DND-41 (cell line): ENCODE results near the gene MUC15.

Experiments
- EZH2 ChIP-seq: IDR thresholded peaks from 3 replicates; pipeline ENCODE4 v1.6.1; 2012; ENCODE audit warnings: borderline replicate concordance, low read depth, mild to moderate bottlenecking, moderate library complexity, low read length, inconsistent platforms; ENCODE audit not compliant: severe bottlenecking
- TF ChIP-seq, protein P1 (sequence below): IDR thresholded peaks from 2 replicates; pipeline ENCODE4 v1.5.1; 2012; ENCODE audit warnings: borderline replicate concordance, low read length, moderate library complexity, mild to moderate bottlenecking; ENCODE audit not compliant: poor library complexity, severe bottlenecking; ENCODE audit errors: extremely low read depth

DNA sequence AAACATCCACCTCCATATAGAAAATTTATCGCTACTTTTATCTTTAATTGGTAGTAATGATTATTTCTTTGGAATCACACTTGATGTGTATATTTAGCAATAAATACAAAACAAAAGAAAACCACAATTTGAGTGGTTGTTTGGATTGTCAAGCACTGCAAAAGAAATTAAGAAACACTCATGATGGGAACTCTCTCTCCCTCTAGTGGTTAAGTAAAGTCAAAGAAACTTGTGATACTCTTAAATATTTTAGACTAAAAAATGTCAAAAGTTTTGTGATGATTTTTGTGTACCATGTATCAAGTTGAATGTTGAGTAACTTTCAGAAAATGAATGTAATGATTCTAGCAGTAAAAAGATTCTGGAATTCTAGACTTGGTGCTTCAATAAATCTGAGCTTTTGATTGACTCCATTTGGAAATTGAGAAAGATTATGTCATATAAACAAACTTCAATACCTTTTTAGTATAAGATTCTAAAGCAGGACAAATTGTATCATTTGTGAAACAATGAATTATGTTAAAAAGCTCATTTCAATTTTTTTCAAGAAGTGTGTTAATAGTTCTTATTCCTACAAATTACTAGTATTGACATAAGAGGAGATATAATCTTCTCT lies 20.8 kb downstream of the MUC15 start:
- TF ChIP-seq, protein P1, sequence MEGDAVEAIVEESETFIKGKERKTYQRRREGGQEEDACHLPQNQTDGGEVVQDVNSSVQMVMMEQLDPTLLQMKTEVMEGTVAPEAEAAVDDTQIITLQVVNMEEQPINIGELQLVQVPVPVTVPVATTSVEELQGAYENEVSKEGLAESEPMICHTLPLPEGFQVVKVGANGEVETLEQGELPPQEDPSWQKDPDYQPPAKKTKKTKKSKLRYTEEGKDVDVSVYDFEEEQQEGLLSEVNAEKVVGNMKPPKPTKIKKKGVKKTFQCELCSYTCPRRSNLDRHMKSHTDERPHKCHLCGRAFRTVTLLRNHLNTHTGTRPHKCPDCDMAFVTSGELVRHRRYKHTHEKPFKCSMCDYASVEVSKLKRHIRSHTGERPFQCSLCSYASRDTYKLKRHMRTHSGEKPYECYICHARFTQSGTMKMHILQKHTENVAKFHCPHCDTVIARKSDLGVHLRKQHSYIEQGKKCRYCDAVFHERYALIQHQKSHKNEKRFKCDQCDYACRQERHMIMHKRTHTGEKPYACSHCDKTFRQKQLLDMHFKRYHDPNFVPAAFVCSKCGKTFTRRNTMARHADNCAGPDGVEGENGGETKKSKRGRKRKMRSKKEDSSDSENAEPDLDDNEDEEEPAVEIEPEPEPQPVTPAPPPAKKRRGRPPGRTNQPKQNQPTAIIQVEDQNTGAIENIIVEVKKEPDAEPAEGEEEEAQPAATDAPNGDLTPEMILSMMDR, result peak; percentile 34
- TF ChIP-seq EZH2, result no peak
